Stimulated activated CD8-positive, alpha-beta memory T cell treated with anti-CD3 and anti-CD28 coated beads, Interleukin-7, amount 100 ng/mL, for 4 hours (primary cell): ENCODE measurements around the gene MDM1.
A peak's percentile ranks its signal among the peaks of the same experiment; 100 is the strongest.

Experiments
- DNase-seq, 2 donors: peaks; one replicate each; pipeline ENCODE4 v3.0.0-alpha.2; 2020; ENCODE audit warnings: low read depth in 2 of 2

MDM1 gene

GRCh38 chr12:68321140-68321539 lies 11.0 kb downstream of the MDM1 start:
- DNase-seq: no peak

GRCh38 chr12:68319988-68320623 lies 12.1 kb downstream of the MDM1 start:
- DNase-seq: no peak

GRCh38 chr12:68317047-68317667 lies 15.0 kb downstream of the MDM1 start:
- DNase-seq: peak in 1 of 2 donors; percentile 26

GRCh38 chr12:68310370-68310769 lies 21.8 kb downstream of the MDM1 start:
- DNase-seq: no peak

- no peak for DNase-seq
Observed at GRCh38 chr12:68306564-68306963, 25.6 kb downstream of the MDM1 start.

GRCh38 chr12:68305278-68305677 lies 26.9 kb downstream of the MDM1 start:
- no peak for DNase-seq

- no peak for DNase-seq
Observed at GRCh38 chr12:68304626-68305025, 27.5 kb downstream of the MDM1 start.

- DNase-seq: no peak
Observed at GRCh38 chr12:68303850-68304249, 28.3 kb downstream of the MDM1 start.

DNA sequence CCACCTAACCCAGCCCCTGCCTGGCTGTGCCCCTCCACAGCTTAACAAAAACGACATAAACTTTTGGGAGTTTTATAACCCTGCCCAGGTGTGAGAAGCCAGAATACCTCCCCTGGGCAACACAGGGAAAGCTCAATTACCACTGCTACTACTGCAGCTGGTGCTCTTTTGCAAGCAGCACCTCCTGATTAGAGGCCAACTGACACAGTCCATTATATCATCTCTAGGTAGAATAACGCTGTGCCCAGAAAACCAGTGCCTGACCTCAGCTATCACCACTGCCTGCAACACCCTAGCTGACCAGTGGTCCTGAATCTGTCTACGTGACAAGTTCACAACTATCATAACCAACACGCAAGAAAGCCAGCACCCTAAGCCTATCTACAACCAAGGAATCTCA lies 34.2 kb downstream of the MDM1 start:
- DNase-seq: no peak

DNA sequence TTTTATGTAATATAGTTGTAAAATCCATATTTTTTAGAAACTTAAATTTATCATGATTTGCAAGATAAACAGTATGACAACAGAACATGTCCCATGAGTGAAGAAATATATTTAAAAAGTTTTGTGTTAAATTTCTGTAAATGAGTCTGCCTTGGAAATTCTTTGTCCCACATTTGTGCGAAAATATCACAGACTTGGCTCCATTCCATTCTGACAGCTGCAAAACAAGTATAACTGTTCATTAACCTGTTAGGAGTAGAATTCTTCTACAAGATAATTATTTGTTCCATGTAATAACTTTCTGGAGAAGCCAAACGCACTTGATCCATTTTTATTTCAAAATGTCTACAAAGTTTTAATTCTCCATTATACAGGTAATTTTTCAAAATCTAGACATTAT lies 37.9 kb downstream of the MDM1 start:
- no peak for DNase-seq

DNA sequence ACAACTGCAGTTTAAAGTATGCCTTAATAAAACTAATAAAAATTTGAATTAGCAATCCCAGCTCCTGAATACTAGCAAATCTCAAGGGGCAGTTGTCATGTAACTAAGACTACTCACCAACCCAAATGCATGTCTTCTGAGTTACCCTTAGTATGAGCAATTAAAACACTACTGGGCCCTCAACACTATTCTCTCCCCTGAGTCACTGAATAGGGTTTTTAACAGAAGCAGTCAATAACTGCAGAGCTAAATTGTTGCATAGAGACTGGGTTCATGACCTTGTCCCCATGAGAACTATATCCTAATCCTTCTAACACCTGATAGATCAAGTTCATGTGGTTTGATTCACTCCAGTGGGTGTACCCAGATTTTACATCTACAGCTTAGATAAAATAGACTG lies 38.8 kb downstream of the MDM1 start:
- DNase-seq: no peak

- DNase-seq: no peak
Observed at GRCh38 chr12:68292151-68292943, 39.8 kb downstream of the MDM1 start.

GRCh38 chr12:68291396-68292036 lies 40.6 kb downstream of the MDM1 start:
- DNase-seq: no peak

DNA sequence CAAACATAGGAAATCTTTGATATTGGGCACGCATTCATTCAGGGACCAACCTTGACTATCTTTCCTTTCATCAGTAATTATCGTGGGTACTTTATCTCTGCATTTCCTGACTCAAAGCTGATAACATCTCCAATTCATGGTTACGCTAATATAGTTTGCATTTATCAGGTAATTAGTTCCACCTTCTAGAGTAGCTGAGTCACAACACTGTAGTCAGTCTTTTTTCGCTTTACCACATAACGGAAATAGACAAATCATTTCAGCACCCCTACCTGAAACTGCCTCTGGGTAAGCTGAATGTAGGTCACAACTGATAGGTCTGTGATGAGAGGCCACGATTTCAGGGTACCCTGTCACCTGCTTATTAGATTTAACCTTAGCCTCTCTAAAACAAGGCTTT lies 42.0 kb downstream of the MDM1 start:
- DNase-seq: no peak

GRCh38 chr12:68287106-68287505 lies 45.1 kb downstream of the MDM1 start:
- DNase-seq: no peak

GRCh38 chr12:68286396-68286795 lies 45.8 kb downstream of the MDM1 start:
- no peak for DNase-seq

DNA sequence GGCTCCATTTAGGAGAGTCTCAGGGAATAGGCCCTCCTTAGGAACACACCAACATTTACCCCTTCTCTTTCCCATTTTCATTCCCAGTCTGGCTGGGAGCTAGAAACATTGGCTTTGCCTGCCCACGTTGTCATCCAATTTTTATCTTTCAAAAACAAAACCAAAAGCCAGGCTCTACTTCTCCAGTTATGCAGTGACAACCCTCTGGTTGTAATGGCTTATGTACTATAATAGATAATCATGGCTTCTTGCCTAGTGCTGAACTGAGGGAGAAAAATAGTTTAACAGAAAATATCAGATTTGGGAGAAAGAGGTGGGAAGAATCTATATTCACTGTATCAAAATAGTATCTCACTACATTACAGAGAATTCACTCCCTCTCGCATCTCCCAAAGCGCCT lies 46.6 kb downstream of the MDM1 start:
- DNase-seq: no peak

DNA sequence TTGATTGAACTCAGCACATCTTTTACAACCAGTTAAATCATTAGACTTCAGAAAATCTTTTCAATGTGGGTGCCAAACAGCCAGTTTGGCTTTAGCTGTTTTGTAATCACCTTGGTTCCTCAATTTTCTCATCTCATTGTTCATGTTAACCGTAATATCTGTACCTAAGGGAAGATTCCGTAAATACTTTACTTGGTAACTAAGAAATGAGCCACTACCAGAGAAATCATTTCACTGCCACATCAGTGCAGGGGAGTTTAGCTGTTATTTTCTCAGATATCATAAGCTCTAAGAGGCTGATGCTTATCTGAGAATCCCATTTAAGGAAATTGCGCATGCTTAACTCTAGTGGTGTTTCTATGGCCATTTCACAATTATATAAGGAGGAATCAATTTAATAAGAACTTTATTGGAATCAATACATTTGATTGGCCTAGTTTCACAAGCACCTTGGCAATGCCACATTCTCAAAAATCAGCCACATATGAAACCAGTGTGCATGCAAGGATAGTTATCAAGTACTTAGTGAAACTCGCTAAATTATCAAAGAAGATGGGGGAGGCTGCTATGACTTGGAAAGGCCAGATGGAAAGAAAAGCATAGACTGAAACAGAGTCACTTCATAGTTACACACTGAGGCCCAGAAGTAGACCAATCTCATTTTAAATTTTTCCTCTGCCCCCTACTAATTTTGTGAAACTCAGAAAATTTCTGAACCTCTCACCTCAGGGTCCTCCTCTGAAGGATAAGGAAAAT lies 50.7 kb downstream of the MDM1 start:
- no peak for DNase-seq

DNA sequence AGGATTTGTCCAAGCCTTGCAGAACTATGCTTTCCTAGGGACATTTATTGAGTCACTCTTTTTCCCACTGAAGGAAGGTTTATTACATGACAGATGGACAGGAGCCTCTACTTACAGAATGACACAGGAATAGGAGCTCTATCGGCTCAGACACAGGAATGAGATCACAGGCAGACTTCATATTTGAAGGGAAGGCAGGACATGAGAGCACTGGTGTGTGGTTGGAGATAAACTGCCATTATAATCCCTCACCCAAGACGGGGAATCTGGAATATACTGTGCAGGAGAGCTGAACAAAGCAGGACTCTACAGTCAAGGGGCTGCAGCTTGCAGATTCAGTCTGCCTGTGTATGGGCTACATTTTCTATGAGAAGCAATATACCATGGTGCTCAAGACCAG lies 51.9 kb downstream of the MDM1 start:
- no peak for DNase-seq

- no peak for DNase-seq
Observed at GRCh38 chr12:68279227-68280054, 52.7 kb downstream of the MDM1 start.

DNA sequence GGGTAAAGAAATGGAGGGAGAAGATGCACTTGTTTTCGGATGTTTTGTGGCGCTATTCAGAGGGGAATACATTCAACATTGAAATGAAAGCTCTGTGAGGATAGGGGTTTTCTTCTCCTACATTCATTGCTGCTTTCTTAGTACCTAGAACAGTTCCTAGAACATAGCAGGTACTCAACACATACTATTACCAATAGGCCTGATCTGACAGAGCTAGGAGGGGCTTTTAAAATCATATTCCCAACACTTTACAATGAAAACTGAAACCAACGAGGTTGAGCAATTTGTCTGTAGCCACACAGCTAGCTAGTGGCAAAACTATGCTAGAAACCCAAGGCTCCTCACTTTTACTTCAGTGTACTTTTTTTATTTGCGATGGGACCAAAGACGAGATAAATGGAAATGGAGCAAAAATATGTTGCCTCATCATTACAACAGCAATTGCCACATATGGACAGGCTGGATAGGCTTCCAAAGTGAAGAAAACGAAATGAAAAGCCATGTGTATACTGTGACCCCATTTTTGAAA lies 55.7 kb downstream of the MDM1 start:
- no peak for DNase-seq
